Measurements from ENCODE around the gene NKX6-1.

NKX6-1 gene

GRCh38 chr4:84472154-84472553 is 26.9 kb downstream of the NKX6-1 start:
- no peak for DNase-seq

- DNase-seq = no peak
Measured at GRCh38 chr4:84470204-84470785, 28.8 kb downstream of the NKX6-1 start.

GRCh38 chr4:84467601-84468000 is 31.5 kb downstream of the NKX6-1 start:
- DNase-seq = no peak

- no peak for DNase-seq
Measured at GRCh38 chr4:84459783-84460182, 39.3 kb downstream of the NKX6-1 start.

- DNase-seq = no peak
Measured at GRCh38 chr4:84456157-84456556, 42.9 kb downstream of the NKX6-1 start.

GRCh38 chr4:84455697-84456096 is 43.4 kb downstream of the NKX6-1 start:
- DNase-seq = no peak

GRCh38 chr4:84451546-84451945 is 47.5 kb downstream of the NKX6-1 start:
- no peak for DNase-seq

- DNase-seq = no peak
Measured at GRCh38 chr4:84443523-84443922, 55.6 kb downstream of the NKX6-1 start.

GRCh38 chr4:84442778-84443177 is 56.3 kb downstream of the NKX6-1 start:
- no peak for DNase-seq

All from stimulated activated CD4-positive, alpha-beta T cell treated with anti-CD3 and anti-CD28 coated beads, Interleukin-4, amount 100 ng/mL, for 24 hours (primary cell).